Islet of Langerhans (tissue), 1 donor: Measurements from ENCODE around the gene SAPCD2.

Source experiments
- FAIRE-seq: peaks from one replicate; lab custom pipeline; 2011; peaks lifted over from hg19 to GRCh38; lab: Jason Lieb, UNC

SAPCD2 gene

GRCh38 chr9:137030538-137031527 lies 39.5 kb downstream of the SAPCD2 start:
- FAIRE-seq, result no peak

GRCh38 chr9:137030006-137030405 lies 40.4 kb downstream of the SAPCD2 start:
- no peak for FAIRE-seq

- no peak for FAIRE-seq
Measured at GRCh38 chr9:137029058-137029936, 41.1 kb downstream of the SAPCD2 start.

- FAIRE-seq, result no peak
Measured at GRCh38 chr9:137028263-137029057, 41.9 kb downstream of the SAPCD2 start.

- no peak for FAIRE-seq
Measured at GRCh38 chr9:137027369-137028262, 42.7 kb downstream of the SAPCD2 start, which contains the start of gene ABCA2. TSS of gene ABCA2 (minus strand) at chr9:137028237. CDS start at chr9:137028140, 97 bp downstream.

DNA sequence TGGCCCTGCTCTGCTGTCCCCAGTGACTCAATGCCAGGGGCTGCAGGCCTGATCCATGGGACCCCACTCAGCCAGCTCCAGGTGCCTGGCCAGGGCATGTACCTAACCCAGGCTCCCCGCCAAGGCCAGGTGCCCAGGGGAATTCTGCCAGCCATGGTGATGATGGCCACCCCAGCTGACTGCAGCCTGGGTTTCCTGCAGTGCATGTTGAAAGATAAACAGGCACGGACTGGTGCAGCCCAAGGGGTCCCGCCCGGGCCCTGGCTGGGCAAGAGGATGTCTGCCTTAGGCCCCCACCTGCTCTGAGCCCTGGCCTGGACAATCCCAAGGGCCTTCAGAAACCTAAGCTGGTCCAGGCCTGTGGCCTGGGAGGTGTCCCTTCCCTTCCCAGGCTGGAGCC lies 43.5 kb downstream of the SAPCD2 start:
- FAIRE-seq, result no peak

- no peak for FAIRE-seq
Measured at GRCh38 chr9:137026384-137026783, 44.0 kb downstream of the SAPCD2 start.

DNA sequence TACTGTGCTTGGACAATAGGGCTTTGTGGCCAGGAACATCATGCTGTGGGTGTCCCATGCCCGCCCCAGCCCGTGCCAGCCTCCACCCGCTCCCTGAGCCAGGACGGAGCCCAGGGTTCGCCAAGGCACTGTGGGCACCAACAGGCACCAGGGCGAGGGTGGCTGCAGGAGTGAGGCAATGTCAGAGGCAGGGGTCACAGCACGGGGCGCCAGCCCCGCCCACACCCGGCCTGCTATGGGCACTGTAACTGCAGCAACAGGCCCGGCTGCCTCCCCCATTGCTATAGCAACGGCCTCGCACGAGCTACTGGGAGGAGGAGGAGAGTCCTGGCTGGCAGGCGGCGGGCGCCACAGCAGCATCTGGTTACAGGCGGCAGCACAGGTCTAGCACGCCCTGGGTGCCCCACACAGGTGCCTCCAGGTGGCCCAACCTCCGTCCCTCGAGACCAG lies 44.8 kb downstream of the SAPCD2 start:
- no peak for FAIRE-seq

DNA sequence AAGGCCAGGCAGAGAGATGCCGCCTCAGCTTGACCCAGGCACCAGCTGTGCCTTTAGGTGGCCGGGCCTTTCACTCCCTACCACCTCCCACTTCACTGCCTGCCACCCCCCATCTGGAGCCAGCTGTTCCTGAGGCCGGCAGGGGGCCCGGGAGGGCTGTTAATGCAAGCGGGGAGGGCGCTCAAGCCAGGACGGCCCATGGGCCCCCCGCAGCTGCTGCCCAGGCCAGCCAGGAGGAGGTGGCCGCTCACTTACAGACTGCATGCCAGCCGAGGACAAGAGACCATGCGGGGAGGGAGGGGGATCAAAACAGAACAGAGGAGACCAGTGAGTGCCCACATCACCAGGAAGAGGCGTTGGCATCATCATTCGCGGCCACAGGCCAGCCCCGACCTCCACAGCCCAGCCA lies 46.8 kb downstream of the SAPCD2 start:
- FAIRE-seq, result no peak

- no peak for FAIRE-seq
Measured at GRCh38 chr9:137023157-137023556, 47.2 kb downstream of the SAPCD2 start.

DNA sequence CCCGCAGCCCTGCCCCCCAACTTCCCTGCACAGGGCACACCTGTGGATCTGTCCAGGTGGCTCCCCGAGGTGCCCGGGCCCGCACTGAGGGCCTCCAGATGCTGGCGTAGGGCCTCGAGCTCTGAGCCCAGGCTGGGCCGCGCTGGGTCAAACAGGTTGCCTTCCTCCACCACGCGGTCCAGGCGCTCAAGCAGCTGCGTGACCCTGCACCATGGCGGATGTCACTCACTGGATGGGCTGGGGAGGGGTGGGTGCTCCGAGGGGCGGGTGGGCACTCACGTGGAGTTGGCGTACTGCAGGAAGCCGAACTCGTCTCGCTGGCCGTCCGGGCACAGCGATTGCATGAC lies 47.7 kb downstream of the SAPCD2 start:
- no peak for FAIRE-seq

DNA sequence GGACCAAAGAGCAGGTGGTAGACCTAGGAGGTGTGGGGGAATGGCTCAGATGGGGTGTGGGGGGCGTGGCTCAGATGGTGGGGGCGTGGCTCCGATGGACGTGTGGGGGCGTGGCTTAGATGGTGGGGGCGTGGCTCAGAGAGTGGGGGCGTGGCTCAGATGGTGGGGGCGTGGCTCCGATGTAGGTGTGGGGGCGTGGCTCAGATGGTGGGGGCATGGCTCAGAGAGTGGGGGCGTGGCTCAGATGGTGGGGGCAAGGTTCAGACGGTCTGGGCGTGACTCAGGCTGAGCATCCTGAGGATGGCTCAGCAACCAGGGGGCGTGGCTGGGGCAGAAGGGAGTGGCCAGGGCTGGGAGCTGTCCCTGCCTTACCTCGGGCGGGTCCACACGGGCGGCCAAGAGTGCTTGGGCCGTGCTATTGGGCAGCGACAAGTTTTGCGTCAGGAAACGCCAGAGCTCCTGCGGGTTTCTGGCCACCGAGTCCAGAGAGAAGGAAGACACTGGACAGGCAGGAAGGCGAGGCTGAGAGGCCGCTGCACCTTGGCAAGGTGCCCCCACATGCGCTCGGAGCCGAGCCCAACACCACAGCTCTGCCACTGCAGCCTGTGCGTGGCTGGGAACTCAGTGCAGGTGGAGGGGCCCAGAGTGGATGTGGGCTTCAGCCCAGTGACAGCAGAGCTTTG lies 48.2 kb downstream of the SAPCD2 start:
- FAIRE-seq, result no peak

GRCh38 chr9:137021568-137021978 lies 48.8 kb downstream of the SAPCD2 start:
- FAIRE-seq, result no peak

DNA sequence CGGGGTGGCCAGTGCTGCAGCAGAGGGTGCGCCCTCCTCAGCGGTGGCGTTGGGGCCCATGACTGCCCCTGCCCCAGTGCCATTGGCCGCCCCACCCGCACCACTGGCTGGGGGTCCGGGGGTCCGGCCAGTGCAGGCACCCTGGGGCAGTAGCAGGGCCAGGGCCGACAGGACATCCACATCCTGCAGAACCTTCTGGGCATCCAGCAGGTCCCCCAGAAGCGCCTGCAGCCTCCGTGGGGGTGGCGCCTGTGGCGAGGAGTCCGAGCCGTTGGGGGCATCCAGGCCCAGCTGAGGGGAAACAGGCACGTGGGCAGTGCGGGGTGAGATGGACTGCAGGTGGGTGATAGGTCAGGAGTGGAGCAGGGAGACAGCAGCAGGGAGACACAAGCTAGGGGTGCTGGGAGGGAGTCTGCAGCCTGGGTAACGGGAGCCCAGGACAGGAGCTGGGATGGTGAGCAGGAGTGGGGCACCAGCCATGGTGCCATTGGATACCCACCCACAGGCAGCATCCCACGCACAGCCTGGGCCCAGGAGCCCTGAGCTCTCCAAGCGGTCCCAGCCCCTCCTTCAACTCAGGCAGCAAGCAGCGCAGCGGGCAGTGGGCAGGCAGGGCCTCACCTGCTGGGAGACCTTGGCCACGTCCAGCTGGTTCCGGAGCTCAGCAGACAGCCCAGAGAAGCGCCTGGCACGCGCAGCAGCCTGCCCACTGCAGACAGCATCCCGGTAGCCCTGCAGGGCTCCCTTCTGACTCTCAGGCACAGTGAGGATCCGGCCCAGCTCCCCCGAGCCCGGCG lies 49.4 kb downstream of the SAPCD2 start:
- no peak for FAIRE-seq

DNA sequence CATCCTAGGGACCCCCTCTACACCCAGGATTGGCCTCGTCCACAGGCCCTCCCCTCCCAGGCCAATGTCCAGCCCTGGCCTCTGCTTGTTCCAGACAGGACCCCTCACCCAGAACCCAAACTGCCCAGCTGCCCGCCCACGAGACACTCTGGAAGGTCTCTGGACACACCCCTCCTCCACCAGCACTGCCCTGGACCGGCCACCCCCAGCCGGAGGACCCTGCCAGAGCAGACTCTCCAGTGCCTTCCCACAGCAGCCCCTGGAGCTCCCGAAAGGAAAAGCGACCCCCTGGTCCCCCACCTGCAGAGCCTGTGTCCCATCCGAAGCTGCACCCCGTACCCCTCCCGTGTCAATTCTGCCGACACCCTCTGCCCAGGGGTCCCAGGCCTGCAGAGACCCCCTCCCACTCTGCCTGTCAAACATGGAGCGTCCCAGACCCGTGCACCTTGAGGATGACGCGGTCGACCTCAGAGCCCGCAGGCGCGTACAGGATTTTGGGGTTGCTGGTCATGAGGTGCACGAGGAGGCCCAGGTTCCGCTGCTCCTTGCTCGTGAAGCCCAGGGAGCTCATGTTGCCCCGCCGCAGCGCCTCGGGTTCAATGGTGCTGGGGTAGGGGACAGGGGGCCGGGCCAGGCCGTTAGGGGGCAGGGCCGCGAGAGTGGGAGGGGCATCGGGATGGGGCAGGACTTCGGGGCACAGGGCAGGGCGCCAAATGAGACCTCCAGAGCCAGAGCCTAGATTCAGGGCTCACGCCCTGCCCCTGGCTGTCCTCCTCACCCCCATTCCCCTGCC lies 50.3 kb downstream of the SAPCD2 start:
- FAIRE-seq, result no peak

GRCh38 chr9:137018761-137019559 lies 51.4 kb downstream of the SAPCD2 start:
- FAIRE-seq, result no peak

- FAIRE-seq, result no peak
Measured at GRCh38 chr9:137017791-137018497, 52.4 kb downstream of the SAPCD2 start.
